Mucosa of rectum (tissue), 2 donors: ENCODE measurements around the gene ZP4.

ENCODE experiments used
- H3K27ac ChIP-seq, 2 donors: one replicate each; pipeline ENCODE4 v1.7.0; 2013; ENCODE audit warnings: inconsistent platforms in 2 of 2, low read depth in 2 of 2, low read length in 2 of 2
- H3K27me3 ChIP-seq, 2 donors: one replicate each; pipeline ENCODE4 v1.7.0; 2013; ENCODE audit warnings: low read length in 2 of 2; ENCODE audit not compliant: control insufficient read depth in 2 of 2, insufficient read depth in 2 of 2
- H3K36me3 ChIP-seq, 2 donors: one replicate each; pipeline ENCODE4 v1.7.0; 2013; ENCODE audit warnings: low read length in 2 of 2; ENCODE audit not compliant: control insufficient read depth in 2 of 2, insufficient read depth in 2 of 2
- H3K4me1 ChIP-seq, 2 donors: one replicate each; pipeline ENCODE4 v1.7.0; 2013; ENCODE audit warnings: low read length in 2 of 2, mild to moderate bottlenecking in 1 of 2; ENCODE audit not compliant: control insufficient read depth in 2 of 2, insufficient read depth in 2 of 2
- H3K4me3 ChIP-seq, 2 donors: one replicate each; pipeline ENCODE4 v1.7.0; 2013; ENCODE audit warnings: low read length in 2 of 2
- H3K9ac ChIP-seq, 2 donors: one replicate each; pipeline ENCODE4 v1.7.0; 2013; ENCODE audit warnings: low read length in 2 of 2, low read depth in 1 of 2, mild to moderate bottlenecking in 1 of 2
- H3K9me3 ChIP-seq, 2 donors: one replicate each; pipeline ENCODE4 v1.7.0; 2013; ENCODE audit warnings: low read length in 2 of 2; ENCODE audit not compliant: control insufficient read depth in 2 of 2
- donor health status: healthy.
- donor health status: Normal muscosa, but diverticular disease.

Gene ZP4

DNA sequence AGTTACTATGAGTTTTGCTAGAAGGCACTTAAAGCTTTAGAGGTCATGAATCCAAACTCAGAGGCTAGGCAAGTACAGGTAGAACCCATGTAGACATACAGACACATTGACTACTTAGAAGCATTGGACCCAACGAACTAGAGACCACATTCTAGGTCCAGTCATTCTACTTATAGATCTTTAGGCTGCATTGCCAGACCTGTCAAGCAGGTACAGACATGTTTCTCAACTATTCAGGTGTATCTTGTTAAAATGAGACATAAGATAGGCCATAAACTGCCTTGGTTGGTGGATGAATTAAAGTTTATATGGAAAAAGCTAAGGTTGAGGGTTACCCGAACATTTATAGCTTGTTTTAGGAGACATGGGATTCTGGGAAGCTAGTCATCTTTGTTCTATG lies 6.5 kb downstream of the ZP4 start:
- Histone ChIP-seq H3K4me3 (no peak overlapping the region), H3K27ac (no peak overlapping the region), H3K9me3 (no peaks in the 10 kb centered on the region), H3K4me1 (no peaks in the 10 kb centered on the region), H3K9ac (no peak overlapping the region), H3K36me3 (no peaks in the 10 kb centered on the region), H3K27me3 (no peaks in the 10 kb centered on the region)

- Histone ChIP-seq H3K27me3 (no peaks in the 10 kb centered on the region), H3K4me1 (no peaks in the 10 kb centered on the region), H3K36me3 (no peaks in the 10 kb centered on the region), H3K9ac (no peak overlapping the region), H3K9me3 (no peaks in the 10 kb centered on the region), H3K27ac (no peak overlapping the region), H3K4me3 (no peak overlapping the region)
Observed at GRCh38 chr1:237879195-237879594, 11.5 kb downstream of the ZP4 start.

DNA sequence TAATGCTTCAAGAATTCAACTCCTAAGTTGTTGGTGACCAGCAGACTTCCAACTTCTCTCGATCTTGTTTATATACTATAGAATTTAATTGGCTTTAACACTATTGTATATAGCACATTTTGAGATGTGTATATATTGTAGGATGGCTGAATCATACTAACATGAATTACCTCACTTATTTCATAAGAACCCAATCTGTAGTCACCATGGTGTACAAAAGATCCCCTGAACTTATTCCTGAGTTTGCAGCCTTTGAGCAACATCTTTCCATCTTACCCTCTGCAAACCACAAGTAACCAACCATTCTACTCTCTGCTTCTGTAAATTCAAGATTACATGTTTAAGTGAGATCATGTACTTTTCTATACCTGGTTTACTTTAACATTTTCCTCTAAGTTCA lies 12.3 kb downstream of the ZP4 start:
- H3K27me3 ChIP-seq = no peaks in the 10 kb centered on the region
- no peak overlapping the region for H3K9ac ChIP-seq
- no peak overlapping the region for H3K4me3 ChIP-seq
- H3K27ac ChIP-seq = no peak overlapping the region
- no peaks in the 10 kb centered on the region for H3K36me3 ChIP-seq
- H3K9me3 ChIP-seq = no peaks in the 10 kb centered on the region
- H3K4me1 ChIP-seq = no peaks in the 10 kb centered on the region

DNA sequence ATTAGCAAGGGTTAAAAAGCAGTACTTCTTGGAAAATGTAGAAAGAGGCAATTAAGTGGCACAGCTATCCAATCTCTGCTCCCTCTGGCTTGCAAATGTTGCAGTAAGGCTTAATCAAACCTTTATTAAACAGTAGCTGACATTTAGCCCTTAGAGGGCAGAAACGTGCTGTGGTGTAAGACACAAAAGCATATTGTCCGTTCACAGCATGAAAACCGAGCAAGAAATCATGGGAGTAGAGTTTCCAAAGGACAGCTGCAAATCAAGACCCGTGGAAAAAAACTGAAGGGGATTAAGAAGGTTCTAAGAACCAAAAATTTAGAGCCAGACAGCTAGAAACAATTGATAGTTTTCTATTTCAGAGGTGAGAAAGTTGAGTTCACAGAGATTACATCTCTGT lies 13.1 kb downstream of the ZP4 start:
- Histone ChIP-seq H3K4me1 (no peaks in the 10 kb centered on the region), H3K9me3 (no peaks in the 10 kb centered on the region), H3K27ac (no peak overlapping the region), H3K9ac (no peak overlapping the region), H3K4me3 (no peak overlapping the region), H3K27me3 (no peaks in the 10 kb centered on the region), H3K36me3 (no peaks in the 10 kb centered on the region)

GRCh38 chr1:237875291-237875690 lies 15.4 kb downstream of the ZP4 start:
- H3K9ac ChIP-seq = no peak overlapping the region
- H3K4me3 ChIP-seq = no peak overlapping the region
- no peaks in the 10 kb centered on the region for H3K27me3 ChIP-seq
- no peak overlapping the region for H3K27ac ChIP-seq
- no peaks in the 10 kb centered on the region for H3K9me3 ChIP-seq
- H3K4me1 ChIP-seq = no peaks in the 10 kb centered on the region
- no peaks in the 10 kb centered on the region for H3K36me3 ChIP-seq

GRCh38 chr1:237873487-237874211 lies 17.1 kb downstream of the ZP4 start:
- Histone ChIP-seq H3K4me3 (no peak overlapping the region), H3K9ac (no peak overlapping the region), H3K27me3 (no peaks in the 10 kb centered on the region), H3K36me3 (no peaks in the 10 kb centered on the region), H3K4me1 (no peaks in the 10 kb centered on the region), H3K9me3 (no peaks in the 10 kb centered on the region), H3K27ac (no peak overlapping the region)

- Histone ChIP-seq H3K4me3 (peak overlapping the region in 1 of 2 donors; percentile 1), H3K27me3 (no peaks in the 10 kb centered on the region), H3K27ac (no peak overlapping the region), H3K4me1 (no peaks in the 10 kb centered on the region), H3K9me3 (no peaks in the 10 kb centered on the region), H3K9ac (no peak overlapping the region), H3K36me3 (no peaks in the 10 kb centered on the region)
Observed at GRCh38 chr1:237868817-237869600, 21.7 kb downstream of the ZP4 start.

DNA sequence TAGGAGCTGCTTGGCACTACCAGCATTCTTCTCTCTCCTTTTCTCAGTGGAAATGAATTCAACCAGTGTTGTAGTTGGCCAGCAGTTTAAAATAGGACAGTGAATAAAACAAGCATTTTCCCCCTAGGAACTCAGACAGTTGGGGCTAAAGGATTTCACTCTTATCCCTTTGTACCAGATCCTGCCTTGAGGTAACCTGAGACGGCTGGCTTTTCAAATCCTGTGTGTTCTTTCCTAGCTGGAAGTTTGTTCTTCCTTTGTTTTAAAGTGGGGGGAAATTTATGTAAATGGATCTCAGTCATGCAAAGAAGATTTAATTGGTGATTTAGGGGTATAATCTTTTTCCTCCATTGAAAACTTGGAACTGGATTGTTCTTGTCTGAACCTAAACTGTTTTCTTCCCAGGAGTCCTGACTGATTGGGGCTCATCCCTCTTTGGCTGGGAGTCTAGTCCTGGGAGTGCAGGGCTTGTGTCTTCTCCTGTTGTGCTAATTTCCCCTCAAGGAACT lies 23.3 kb downstream of the ZP4 start:
- Histone ChIP-seq H3K27me3 (no peaks in the 10 kb centered on the region), H3K9me3 (no peaks in the 10 kb centered on the region), H3K27ac (no peak overlapping the region), H3K4me1 (no peaks in the 10 kb centered on the region), H3K36me3 (no peaks in the 10 kb centered on the region), H3K4me3 (no peak overlapping the region), H3K9ac (no peak overlapping the region)

DNA sequence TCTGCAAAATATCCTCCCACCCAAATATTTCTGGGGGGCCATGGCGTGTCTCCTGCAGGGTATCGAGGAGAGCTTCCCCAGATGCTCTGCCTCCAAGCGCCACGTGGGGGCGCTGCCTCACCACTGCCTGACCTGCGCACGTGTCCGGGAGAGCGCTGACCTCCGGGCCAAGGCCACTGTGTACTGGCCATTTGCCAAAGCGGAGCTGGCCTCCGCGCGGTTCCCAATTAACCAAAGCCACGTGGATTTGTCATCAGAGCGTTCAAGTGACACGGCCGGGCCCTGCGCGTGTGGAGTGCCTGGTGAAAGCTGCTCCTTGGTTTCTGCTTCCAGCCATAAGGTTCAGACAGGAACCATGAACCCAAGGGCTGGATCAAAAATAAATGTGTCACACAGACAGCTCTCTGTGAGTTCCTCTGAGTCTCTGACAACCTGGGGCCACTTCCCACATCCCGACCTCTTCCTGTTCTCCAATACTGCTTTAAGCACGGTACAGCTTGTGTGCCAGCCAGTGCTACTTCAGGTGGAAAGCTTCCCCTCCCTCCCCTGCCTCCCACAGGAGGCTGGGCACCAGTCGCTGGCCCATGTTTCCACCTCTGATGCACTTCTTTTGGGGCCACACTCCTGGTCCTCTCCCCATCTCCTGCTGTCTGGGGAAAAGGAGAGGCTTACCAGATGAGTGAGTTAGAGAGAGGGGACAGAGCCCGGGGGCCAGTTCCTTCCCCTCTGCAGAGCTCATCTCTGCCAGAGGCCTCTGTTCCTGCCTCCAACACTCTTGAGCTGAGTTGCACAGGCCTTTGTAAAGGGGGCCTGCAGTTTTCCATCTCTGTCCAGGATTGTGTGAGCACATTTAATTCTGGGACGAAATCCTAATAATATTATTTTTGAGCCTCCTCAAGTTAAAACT lies 26.1 kb downstream of the ZP4 start:
- Histone ChIP-seq H3K4me3 (peak overlapping the region; percentile 36 to 45), H3K27me3 (no peaks in the 10 kb centered on the region), H3K36me3 (no peaks in the 10 kb centered on the region), H3K4me1 (no peaks in the 10 kb centered on the region), H3K9ac (no peak overlapping the region), H3K9me3 (no peaks in the 10 kb centered on the region), H3K27ac (no peak overlapping the region)

DNA sequence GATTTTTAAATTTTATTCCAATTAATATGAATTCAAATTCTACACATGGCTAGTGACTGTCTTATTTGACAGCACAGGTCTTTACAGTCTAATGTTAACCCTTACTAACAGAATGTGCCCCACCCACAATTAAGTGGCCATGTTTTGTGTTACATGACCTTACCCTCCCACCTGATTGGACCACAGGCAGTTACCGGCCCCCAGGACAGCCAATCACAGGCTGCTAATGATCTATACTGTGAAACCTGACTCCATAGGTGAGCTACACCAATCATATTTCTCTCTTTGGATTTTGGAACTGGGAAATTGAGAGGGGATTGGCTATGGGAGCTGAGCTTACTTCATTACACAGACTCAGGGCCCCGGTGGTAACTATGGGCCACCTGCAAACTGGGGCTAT lies 27.5 kb downstream of the ZP4 start:
- no peak overlapping the region for H3K4me3 ChIP-seq
- H3K27me3 ChIP-seq = no peaks in the 10 kb centered on the region
- H3K36me3 ChIP-seq = no peaks in the 10 kb centered on the region
- no peaks in the 10 kb centered on the region for H3K9me3 ChIP-seq
- no peak overlapping the region for H3K9ac ChIP-seq
- no peak overlapping the region for H3K27ac ChIP-seq
- no peaks in the 10 kb centered on the region for H3K4me1 ChIP-seq
